A549 (cell line): Measurements from ENCODE around the gene KLF5. TPM values are rescaled to one million over a fixed set of nuclear protein-coding genes. Genes with fewer than 3 reads are reported as not detected.
"Not testable (repeated sequence)": the region's sequence is repeated elsewhere in the genome, so short reads cannot be mapped to it uniquely, and the experiment has no call there.

Experiments
- ATAC-seq, 2 experiments: fragments of 200-7000 bp in 1 of 2; fragments of >200 bp in 1 of 2; cut with Nextera tagmentation in 1 of 2; cut with Tn5 transposase in 1 of 2; 3 replicates each; pipeline versions ENCODE4 v1.8.0 to v1.9.1; 2018 to 2020; ENCODE audit warnings: mild to moderate bottlenecking in 1 of 2, moderate library complexity in 1 of 2
- CTCF ChIA-PET: fragments of 300-600 bp; sonication (Branson Sonifier 250); formaldehyde crosslinking; extraction: SDS; loops from one replicate; lab custom pipeline; 2021; ENCODE audit warnings: antibody characterized with exemption, inconsistent platforms; lab: Yijun Ruan, JAX
- POLR2A ChIA-PET: fragments of 350-600 bp; formaldehyde crosslinking; extraction: SDS; loops from one replicate; lab custom pipeline; 2021; ENCODE audit warnings: antibody characterized with exemption, inconsistent platforms; lab: Yijun Ruan, JAX
- DNase-seq, 2 experiments: peaks; one replicate each; pipeline versions ENCODE4 v3.0.0 to v3.0.0-alpha.2; 2011 to 2016; ENCODE audit warnings: low read depth in 1 of 2, low spot score in 1 of 2
- FAIRE-seq: peaks from 2 replicates; lab custom pipeline; 2011; peaks lifted over from hg19 to GRCh38; lab: Jason Lieb, UNC
- H3K27ac ChIP-seq, 2 experiments: fragments of >200 bp; sonication (Bioruptor Twin); formaldehyde crosslinking; 3 replicates each; pipeline ENCODE4 v1.5.1; 2016 to 2017
- H3K4me1 ChIP-seq: fragments of >200 bp; sonication (Bioruptor Twin); formaldehyde crosslinking; 3 replicates; pipeline ENCODE4 v1.6.1; 2016
- H3K4me2 ChIP-seq: fragments of >200 bp; sonication (Bioruptor Twin); formaldehyde crosslinking; 3 replicates; pipeline ENCODE4 v1.6.1; 2016
- H3K4me3 ChIP-seq: fragments of >200 bp; sonication (Bioruptor Twin); formaldehyde crosslinking; 3 replicates; pipeline ENCODE4 v1.5.1; 2016
- H3K9me3 ChIP-seq: fragments of >200 bp; sonication (Bioruptor Twin); formaldehyde crosslinking; 3 replicates; pipeline ENCODE4 v1.6.1; 2016
- CBX8 ChIP-seq: fragments of 200-600 bp; sonication (generic); IDR thresholded peaks from 2 replicates; pipeline ENCODE4 v1.6.1; 2016
- CHD2 ChIP-seq: fragments of 150-350 bp; IDR thresholded peaks from 2 replicates; pipeline ENCODE4 v1.6.1; 2014; ENCODE audit warnings: low read length; ENCODE audit not compliant: partially characterized antibody
- CHD4 ChIP-seq: fragments of 200-600 bp; sonication (generic); IDR thresholded peaks from 2 replicates; pipeline ENCODE4 v1.6.1; 2016; ENCODE audit warnings: antibody characterized with exemption, mild to moderate bottlenecking, borderline replicate concordance
- EHMT2 ChIP-seq: fragments of 200-600 bp; sonication (generic); IDR thresholded peaks from 2 replicates; pipeline ENCODE4 v1.6.1; 2016; ENCODE audit warnings: antibody characterized with exemption, low read depth, mild to moderate bottlenecking, moderate library complexity
- EP300 ChIP-seq, 2 experiments: fragments of >200 bp; sonication (Bioruptor Twin); formaldehyde crosslinking; IDR thresholded peaks; 2 replicates in 1 of 2; 3 replicates in 1 of 2; pipeline ENCODE4 v1.6.1; 2016 to 2017
- GATA3 ChIP-seq: IDR thresholded peaks from 2 replicates; pipeline ENCODE4 v1.6.1; 2012; ENCODE audit warnings: borderline replicate concordance
- HDAC2 ChIP-seq: fragments of 200-600 bp; sonication (generic); IDR thresholded peaks from 2 replicates; pipeline ENCODE4 v1.6.1; 2016
- HEYL ChIP-seq: fragments of 250-450 bp; sonication (Bioruptor Pico); IDR thresholded peaks from 2 replicates; pipeline ENCODE4 v1.8.0; 2021; ENCODE audit warnings: mild to moderate bottlenecking, moderate library complexity
- HOXB13 ChIP-seq: fragments of 250-450 bp; sonication (Bioruptor Pico); IDR thresholded peaks from 2 replicates; pipeline ENCODE4 v1.5.0; 2020; ENCODE audit warnings: low read depth, mild to moderate bottlenecking, moderate library complexity
- HOXB5 ChIP-seq: fragments of 250-450 bp; sonication (Bioruptor Pico); IDR thresholded peaks from 2 replicates; pipeline ENCODE4 v1.5.0; 2020; ENCODE audit warnings: mild to moderate bottlenecking, moderate library complexity
- JUNB ChIP-seq: fragments of >200 bp; sonication (Bioruptor Twin); formaldehyde crosslinking; IDR thresholded peaks from 2 replicates; pipeline ENCODE4 v1.6.1; 2016
- KDM1A ChIP-seq: fragments of 200-600 bp; sonication (generic); IDR thresholded peaks from 2 replicates; pipeline ENCODE4 v1.6.1; 2016; ENCODE audit warnings: low read depth, mild to moderate bottlenecking
- POLR2A ChIP-seq: IDR thresholded peaks from 2 replicates; pipeline ENCODE4 v1.6.1; 2012; ENCODE audit warnings: mild to moderate bottlenecking, low read length
- RAD21 ChIP-seq, 2 experiments: fragments of >200 bp in 1 of 2; sonication (Bioruptor Twin) in 1 of 2; formaldehyde crosslinking in 1 of 2; IDR thresholded peaks in 1 of 2; conservative IDR thresholded peaks in 1 of 2; 2 replicates in 1 of 2; 3 replicates in 1 of 2; pipeline ENCODE4 v1.6.1; 2012 to 2018; ENCODE audit warnings: inconsistent platforms in 1 of 2
- RCOR1 ChIP-seq: fragments of 150-350 bp; IDR thresholded peaks from 2 replicates; pipeline ENCODE4 v1.6.1; 2014; ENCODE audit warnings: antibody characterized with exemption, low read length, low read depth
- RNF2 ChIP-seq: fragments of 200-600 bp; sonication (generic); IDR thresholded peaks from 2 replicates; pipeline ENCODE4 v1.6.1; 2016; ENCODE audit warnings: low read depth, mild to moderate bottlenecking, antibody characterized with exemption, moderate library complexity, borderline replicate concordance
- SREBF2 ChIP-seq: fragments of 450-650 bp; IDR thresholded peaks from 2 replicates; pipeline ENCODE4 v1.6.1; 2014; ENCODE audit warnings: mild to moderate bottlenecking, moderate library complexity
- TP53 ChIP-seq: fragments of 250-450 bp; sonication (Bioruptor Pico); IDR thresholded peaks from 2 replicates; pipeline ENCODE4 v1.5.0; 2021; ENCODE audit warnings: mild to moderate bottlenecking, moderate library complexity
- ZSCAN20 ChIP-seq: fragments of 250-450 bp; sonication (Bioruptor Pico); IDR thresholded peaks from 2 replicates; pipeline ENCODE4 v1.8.0; 2022; ENCODE audit warnings: mild to moderate bottlenecking, moderate library complexity
- WGBS: methylation state at CpG from one replicate; pipeline ENCODE4 v1.1.6; 2017; ENCODE audit errors: missing lambda C conversion rate; 5-methylcytosine and 5-hydroxymethylcytosine counted together
- polyA plus RNA-seq, 4 experiments: library from polyadenylated mRNA; depleted of rRNA in 3 of 4; stranded (reverse); fragments of >200 nt; fragmentation: RNase III in 1 of 4; extraction: RNeasy Plus Mini Kit Qiagen cat#74134 plus additional on column Dnase treatment in 1 of 4; gene quantifications; 2 replicates in 3 of 4; 3 replicates in 1 of 4; pipeline ENCODE4 v1.2.3, GENCODE V29; 2011 to 2017
- TF ChIP-seq, protein P1 (sequence below): IDR thresholded peaks from 2 replicates; pipeline ENCODE4 v1.6.1; 2012
- TF ChIP-seq, protein P2 (sequence below): fragments of >200 bp; sonication (Bioruptor Twin); formaldehyde crosslinking; IDR thresholded peaks from 3 replicates; pipeline ENCODE4 v1.6.1; 2016
- TF ChIP-seq, protein P3 (sequence below): fragments of >200 bp; sonication (Bioruptor Twin); formaldehyde crosslinking; IDR thresholded peaks from 2 replicates; pipeline ENCODE4 v1.6.1; 2016
- TF ChIP-seq, protein P4 (sequence below): fragments of 450-650 bp; IDR thresholded peaks from 2 replicates; pipeline ENCODE4 v1.6.1; 2014; ENCODE audit warnings: antibody characterized with exemption

The KLF5 gene
- polyA plus RNA-seq, 2 of the 4 experiments (the other 2 are of a cell fraction), result 48.7 to 83.5 TPM

DNA sequence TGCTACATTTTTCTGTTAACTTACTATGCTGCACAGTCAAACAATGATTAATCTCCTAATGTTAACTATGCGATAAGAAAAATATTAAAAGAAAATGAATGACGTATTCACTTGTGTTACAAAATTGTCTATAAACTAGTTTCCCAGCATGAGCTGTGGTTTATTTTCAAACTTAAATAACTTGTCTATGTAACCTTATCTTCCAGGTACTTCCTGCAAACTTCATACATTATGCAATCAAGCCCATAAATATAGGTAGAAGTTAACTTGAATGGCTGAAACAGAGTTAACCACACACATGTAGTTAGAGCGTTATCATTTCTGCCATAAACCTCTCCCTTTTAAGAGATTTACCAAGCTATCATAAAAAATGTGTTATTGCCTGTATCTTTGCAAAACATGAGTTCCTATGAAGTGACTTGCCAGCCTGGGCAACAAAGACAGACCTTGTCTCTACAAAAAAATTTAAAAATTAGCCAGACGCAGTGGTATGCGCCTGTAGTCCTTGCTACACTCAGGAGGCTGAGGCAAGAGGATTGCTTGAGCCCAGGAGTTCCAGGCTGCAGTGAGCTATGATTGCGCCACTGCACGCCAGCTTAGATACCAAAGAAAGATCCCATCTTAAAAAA, 17.7 kb upstream of the KLF5 start (continued):
- TF ChIP-seq CHD4 (no peak), CHD2 (no peak), HEYL (no peak), RCOR1 (no peak), GATA3 (no peak; the same call in 1 of the 2 replicates), TP53 (CRISPR knock-in tag) (no peak), EP300 (IDR thresholded peaks at IDR 0.05) (peak; percentile 27 to 43; a peak in 1 of 5 replicates), POLR2A (no peak), JUNB (peak; percentile 13; the same call in 1 of the 2 replicates), HOXB5 (CRISPR knock-in tag) (0 out of 2 replicates have a peak, but pooled peaks have one; percentile 30), RNF2 (no peak), ZSCAN20 (CRISPR knock-in tag) (no peak), SREBF2 (no peak), KDM1A (no peak), RAD21 (conservative IDR thresholded peaks at IDR 0.05 in 1 of 2, IDR thresholded peaks at IDR 0.05 in 1 of 2) (0 out of 5 replicates have a peak, but pooled peaks of 1 of the 2 experiments have one; percentile 3)
- TF ChIP-seq, protein P1, sequence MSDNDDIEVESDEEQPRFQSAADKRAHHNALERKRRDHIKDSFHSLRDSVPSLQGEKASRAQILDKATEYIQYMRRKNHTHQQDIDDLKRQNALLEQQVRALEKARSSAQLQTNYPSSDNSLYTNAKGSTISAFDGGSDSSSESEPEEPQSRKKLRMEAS, result no peak
- TF ChIP-seq, protein P2, sequence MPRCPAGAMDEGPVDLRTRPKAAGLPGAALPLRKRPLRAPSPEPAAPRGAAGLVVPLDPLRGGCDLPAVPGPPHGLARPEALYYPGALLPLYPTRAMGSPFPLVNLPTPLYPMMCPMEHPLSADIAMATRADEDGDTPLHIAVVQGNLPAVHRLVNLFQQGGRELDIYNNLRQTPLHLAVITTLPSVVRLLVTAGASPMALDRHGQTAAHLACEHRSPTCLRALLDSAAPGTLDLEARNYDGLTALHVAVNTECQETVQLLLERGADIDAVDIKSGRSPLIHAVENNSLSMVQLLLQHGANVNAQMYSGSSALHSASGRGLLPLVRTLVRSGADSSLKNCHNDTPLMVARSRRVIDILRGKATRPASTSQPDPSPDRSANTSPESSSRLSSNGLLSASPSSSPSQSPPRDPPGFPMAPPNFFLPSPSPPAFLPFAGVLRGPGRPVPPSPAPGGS, result peak; percentile 58; the same call in 2 of the 3 replicates
- TF ChIP-seq, protein P3, sequence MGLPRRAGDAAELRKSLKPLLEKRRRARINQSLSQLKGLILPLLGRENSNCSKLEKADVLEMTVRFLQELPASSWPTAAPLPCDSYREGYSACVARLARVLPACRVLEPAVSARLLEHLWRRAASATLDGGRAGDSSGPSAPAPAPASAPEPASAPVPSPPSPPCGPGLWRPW, result no peak; the same call in 1 of the 2 replicates

DNA sequence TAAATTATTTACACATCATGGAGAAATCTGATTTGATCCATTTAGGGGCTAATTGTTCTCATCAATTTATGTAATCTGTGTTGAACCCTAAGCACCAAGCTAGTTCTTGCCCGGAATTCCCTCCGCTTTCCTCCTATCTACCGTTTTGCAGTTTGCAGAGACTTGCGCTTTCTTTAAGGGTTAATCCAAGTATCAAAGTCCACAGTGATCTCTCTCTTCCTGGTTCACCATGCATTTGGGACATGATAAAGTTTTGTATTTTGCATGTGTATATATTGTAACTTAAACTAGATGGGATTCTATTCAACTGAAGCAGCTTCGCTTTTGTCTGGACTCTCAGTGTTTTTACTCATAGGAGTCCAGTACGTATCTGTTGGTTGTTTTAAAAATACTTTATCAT, 13.8 kb upstream of the KLF5 start:
- ChIA-PET CTCF (no interaction called here), POLR2A (no interaction called here)
- H3K9me3 ChIP-seq, result no peaks in the 10 kb centered on the region
- 85% methylated on average over 6 of the region's 6 CpGs for WGBS
- ATAC-seq, result no peak
- peak overlapping the region; percentile 33 to 40; a peak in 3 of 6 replicates for H3K27ac ChIP-seq
- DNase-seq, result no peak
- no peak for TF ChIP-seq EHMT2
- no peak for TF ChIP-seq SREBF2
- no peak for TF ChIP-seq CBX8
- TF ChIP-seq HDAC2, result no peak
- TF ChIP-seq, protein P4, sequence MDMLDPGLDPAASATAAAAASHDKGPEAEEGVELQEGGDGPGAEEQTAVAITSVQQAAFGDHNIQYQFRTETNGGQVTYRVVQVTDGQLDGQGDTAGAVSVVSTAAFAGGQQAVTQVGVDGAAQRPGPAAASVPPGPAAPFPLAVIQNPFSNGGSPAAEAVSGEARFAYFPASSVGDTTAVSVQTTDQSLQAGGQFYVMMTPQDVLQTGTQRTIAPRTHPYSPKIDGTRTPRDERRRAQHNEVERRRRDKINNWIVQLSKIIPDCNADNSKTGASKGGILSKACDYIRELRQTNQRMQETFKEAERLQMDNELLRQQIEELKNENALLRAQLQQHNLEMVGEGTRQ, result no peak
- TF ChIP-seq TP53 (CRISPR knock-in tag), result no peak
- no peak for TF ChIP-seq HOXB13
- TF ChIP-seq CHD4, result no peak
- H3K4me2 ChIP-seq, result no peak overlapping the region
- no peak for FAIRE-seq
- no peak overlapping the region for H3K4me3 ChIP-seq
- peaks cover 30% of the 10 kb centered on the region for H3K4me1 ChIP-seq

DNA sequence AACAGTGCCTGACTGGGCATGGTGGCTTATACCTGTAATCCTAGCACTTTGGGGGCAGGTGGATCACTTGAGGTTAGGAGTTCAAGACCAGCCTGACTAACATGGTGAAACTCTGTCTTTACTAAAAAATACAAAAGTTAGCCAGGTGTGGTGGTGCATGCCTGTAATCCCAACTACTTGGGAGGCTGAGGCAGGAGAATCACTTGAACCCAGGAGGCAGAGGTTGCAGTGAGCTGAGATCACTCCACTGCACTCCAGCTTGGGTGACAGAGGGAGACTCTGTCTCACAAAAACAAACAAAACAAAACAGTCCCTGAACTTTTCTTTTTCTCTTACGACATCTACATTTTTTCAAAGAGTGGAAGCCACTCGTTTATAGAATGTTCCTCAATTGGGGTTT, 10.2 kb upstream of the KLF5 start:
- H3K4me1 ChIP-seq, result peaks cover 24% of the 10 kb centered on the region
- peak overlapping the region; percentile 17 to 54; a peak in 3 of 6 replicates for H3K27ac ChIP-seq
- CTCF ChIA-PET, result interaction anchor here (1.0 to 1.3 kb wide), 2 partner anchors 9 to 206 kb away, joined by 3 read pairs; no protein-coding TSS in a partner anchor
- POLR2A ChIA-PET, FAIRE-seq, ATAC-seq, DNase-seq, H3K4me2 ChIP-seq, H3K9me3 ChIP-seq, H3K4me3 ChIP-seq: not testable (repeated sequence)
- 65% methylated on average over 2 of the region's 2 CpGs for WGBS
